ENCODE measurements around the gene PAX4.

GRCh38 chr7:127587663-127588018 is 30.3 kb downstream of the PAX4 start:
- TF ChIP-seq EP300 (IDR thresholded peaks at IDR 0.05): no peak
- no peak for TF ChIP-seq POLR2AphosphoS5 (IDR thresholded peaks at IDR 0.05)
- no peak for TF ChIP-seq CTCF (IDR thresholded peaks at IDR 0.05)
